Astrocyte of the spinal cord (primary cell): ENCODE results near the gene ZNF438.
"Not testable (repeated sequence)": the region's sequence is repeated elsewhere in the genome, so short reads cannot be mapped to it uniquely, and the experiment has no call there.

Experiments used
- DNase-seq: peaks from one replicate; pipeline ENCODE4 v3.0.0; 2011; ENCODE audit warnings: low read depth, low spot score
- H3K4me3 ChIP-seq: 2 replicates; pipeline ENCODE4 v1.5.1; 2011; ENCODE audit warnings: low read depth, mild to moderate bottlenecking, low read length, moderate library complexity
- in situ Hi-C: cut with HindIII; loops from 2 replicates; pipeline ENCODE4 v1.10.0; 2017; ENCODE audit warnings: low sequenced_read_pairs
- TF ChIP-seq, protein P1 (sequence below): IDR thresholded peaks from 2 replicates; pipeline ENCODE4 v1.5.1; 2012; ENCODE audit warnings: low read depth, mild to moderate bottlenecking, low read length, inconsistent platforms

The ZNF438 gene

DNA sequence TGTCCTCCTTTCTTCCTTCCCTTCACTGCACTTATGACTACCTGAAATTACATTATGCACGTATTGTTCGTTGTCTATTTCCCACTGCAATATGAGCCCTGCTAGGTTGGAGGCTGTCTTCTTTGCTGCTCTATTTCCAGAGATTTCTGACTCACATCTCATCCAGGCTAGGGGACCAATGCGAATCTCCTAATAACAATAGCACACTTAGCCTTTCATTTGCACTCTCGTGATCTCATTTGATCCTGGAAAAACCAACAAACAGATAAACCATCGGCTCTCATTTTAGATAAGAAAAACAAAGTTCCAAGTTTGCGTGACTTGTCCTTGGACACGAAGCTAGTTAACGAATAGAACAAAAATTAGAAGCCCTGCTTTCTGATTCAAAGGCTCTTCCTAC, 1.4 kb downstream of the ZNF438 start:
- peak; percentile 43 for DNase-seq
- in situ Hi-C loops = no loop called here
- H3K4me3 ChIP-seq = no peak overlapping the region
- TF ChIP-seq, protein P1, sequence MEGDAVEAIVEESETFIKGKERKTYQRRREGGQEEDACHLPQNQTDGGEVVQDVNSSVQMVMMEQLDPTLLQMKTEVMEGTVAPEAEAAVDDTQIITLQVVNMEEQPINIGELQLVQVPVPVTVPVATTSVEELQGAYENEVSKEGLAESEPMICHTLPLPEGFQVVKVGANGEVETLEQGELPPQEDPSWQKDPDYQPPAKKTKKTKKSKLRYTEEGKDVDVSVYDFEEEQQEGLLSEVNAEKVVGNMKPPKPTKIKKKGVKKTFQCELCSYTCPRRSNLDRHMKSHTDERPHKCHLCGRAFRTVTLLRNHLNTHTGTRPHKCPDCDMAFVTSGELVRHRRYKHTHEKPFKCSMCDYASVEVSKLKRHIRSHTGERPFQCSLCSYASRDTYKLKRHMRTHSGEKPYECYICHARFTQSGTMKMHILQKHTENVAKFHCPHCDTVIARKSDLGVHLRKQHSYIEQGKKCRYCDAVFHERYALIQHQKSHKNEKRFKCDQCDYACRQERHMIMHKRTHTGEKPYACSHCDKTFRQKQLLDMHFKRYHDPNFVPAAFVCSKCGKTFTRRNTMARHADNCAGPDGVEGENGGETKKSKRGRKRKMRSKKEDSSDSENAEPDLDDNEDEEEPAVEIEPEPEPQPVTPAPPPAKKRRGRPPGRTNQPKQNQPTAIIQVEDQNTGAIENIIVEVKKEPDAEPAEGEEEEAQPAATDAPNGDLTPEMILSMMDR = no peak

DNA sequence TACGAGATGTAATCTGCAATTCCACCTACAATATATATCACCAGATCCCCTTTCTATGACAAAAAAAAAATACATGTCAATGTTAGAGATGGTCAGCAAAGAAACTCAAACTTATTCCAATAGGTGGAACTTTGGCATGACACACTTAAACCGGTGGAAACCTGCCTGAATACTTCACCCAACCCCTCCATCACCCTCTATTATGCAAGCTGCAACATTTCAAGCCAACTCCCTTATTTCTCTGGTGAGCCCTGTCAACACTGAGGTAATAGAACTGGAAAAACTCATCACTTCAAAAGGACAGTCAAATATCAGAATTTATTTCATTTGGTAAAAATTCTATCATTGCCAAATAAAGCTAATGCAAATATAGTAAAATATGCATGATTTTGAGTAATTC, 3.6 kb downstream of the ZNF438 start:
- in situ Hi-C loops = no loop called here
- TF ChIP-seq, protein P1 = no peak
- DNase-seq = no peak
- no peak overlapping the region for H3K4me3 ChIP-seq

DNA sequence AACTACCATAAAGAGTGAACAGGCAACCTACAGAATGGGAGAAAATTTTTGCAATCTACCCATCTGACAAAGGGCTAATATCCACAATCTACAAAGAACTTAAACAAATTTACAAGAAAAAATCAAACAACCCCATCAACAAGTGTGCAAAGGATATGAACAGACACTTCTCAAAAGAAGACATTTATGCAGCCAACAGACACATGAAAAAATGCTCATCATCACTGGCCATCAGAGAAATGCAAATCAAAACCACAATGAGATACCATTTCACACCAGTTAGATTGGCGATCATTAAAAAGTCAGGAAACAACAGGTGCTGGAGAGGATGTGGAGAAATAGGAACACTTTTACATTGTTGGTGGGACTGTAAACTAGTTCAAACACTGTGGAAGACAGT, 5.4 kb downstream of the ZNF438 start:
- DNase-seq, in situ Hi-C loops, H3K4me3 ChIP-seq: not testable (repeated sequence)

- DNase-seq = no peak
- in situ Hi-C loops = no loop called here
- no peak overlapping the region for H3K4me3 ChIP-seq
- TF ChIP-seq, protein P1 = no peak
Measured at GRCh38 chr10:31025142-31025541, 6.5 kb downstream of the ZNF438 start.

GRCh38 chr10:31023558-31023957, 8.1 kb downstream of the ZNF438 start:
- TF ChIP-seq, protein P1 = no peak
- H3K4me3 ChIP-seq = no peak overlapping the region
- no peak for DNase-seq
- in situ Hi-C loops = no loop called here

DNA sequence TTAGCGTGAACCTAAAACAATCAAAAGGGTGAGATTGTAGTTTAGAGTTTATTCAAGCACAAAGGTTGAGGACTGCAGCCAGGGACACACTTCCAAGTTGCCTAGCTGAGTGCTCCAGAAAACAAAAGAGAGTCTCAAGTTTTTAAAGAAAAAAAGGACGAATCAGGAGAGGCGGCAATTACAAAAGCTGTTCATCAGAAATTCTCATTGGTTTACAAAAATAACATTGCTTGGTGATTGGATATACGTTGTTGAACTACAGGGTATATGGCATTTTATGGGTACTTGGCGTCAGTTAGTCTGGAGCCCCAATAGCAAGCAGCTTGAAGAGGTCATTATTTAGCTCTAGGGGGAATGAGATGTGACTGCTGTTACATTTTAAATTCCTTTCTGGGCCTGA, 11.5 kb downstream of the ZNF438 start:
- no peak for DNase-seq
- TF ChIP-seq, protein P1 = no peak
- no peak overlapping the region for H3K4me3 ChIP-seq
- in situ Hi-C loops = no loop called here

DNA sequence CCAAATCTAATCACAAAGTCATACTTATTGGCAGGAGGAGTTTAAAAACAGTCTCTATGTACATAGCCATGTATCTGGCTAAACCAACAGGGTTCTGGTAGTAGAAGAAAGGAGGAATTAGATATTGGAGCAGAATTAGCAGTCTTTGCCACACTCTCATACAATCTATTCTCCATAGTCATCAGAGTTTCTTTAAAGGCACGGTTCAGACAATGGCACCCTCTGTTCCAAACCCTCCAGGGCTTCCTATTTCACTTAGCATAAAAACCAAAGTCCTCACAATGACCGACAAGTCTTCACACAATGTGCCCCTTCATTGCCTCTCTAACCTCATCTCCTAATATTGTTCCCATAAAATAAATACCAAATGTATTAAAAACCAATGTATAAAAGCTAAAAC, 12.7 kb downstream of the ZNF438 start:
- H3K4me3 ChIP-seq = no peak overlapping the region
- TF ChIP-seq, protein P1 = no peak
- in situ Hi-C loops = no loop called here
- DNase-seq = no peak
